Muscle of back (tissue), 11 donors: ENCODE measurements around the gene TUBB4B. TPM values are rescaled to one million over a fixed set of nuclear protein-coding genes. Genes with fewer than 3 reads are reported as not detected.

Experiments
- DNase-seq, 3 donors: peaks; one replicate each; pipeline versions ENCODE4 v3.0.0 to v3.0.0-alpha.2; 2013
- polyA plus RNA-seq, 10 donors: library from polyadenylated mRNA; unstranded; fragments of 120-200 nt; gene quantifications; one replicate each; pipeline ENCODE4 v1.2.1, GENCODE V29; 2013; ENCODE audit not compliant: insufficient read length in 10 of 10

The TUBB4B gene
- polyA plus RNA-seq, 10 donors, result 125 to 258 (median 160) TPM

- no peak for DNase-seq
Observed at GRCh38 chr9:137268538-137269201, 27.6 kb downstream of the TUBB4B start.

GRCh38 chr9:137269231-137269772, 28.2 kb downstream of the TUBB4B start:
- no peak for DNase-seq

- no peak for DNase-seq
Observed at GRCh38 chr9:137270929-137271695, 30.0 kb downstream of the TUBB4B start.

GRCh38 chr9:137271696-137272076, 30.6 kb downstream of the TUBB4B start:
- no peak for DNase-seq

- DNase-seq, result no peak
Observed at GRCh38 chr9:137272241-137273094, 31.4 kb downstream of the TUBB4B start.

GRCh38 chr9:137273095-137273490, 32.0 kb downstream of the TUBB4B start:
- no peak for DNase-seq

GRCh38 chr9:137273611-137274320, 32.7 kb downstream of the TUBB4B start:
- no peak for DNase-seq

- no peak for DNase-seq
Observed at GRCh38 chr9:137275203-137275587, 34.1 kb downstream of the TUBB4B start.

GRCh38 chr9:137275588-137276472, 34.7 kb downstream of the TUBB4B start:
- no peak for DNase-seq

- peak; percentile 78 to 94 (median 84) for DNase-seq
Observed at GRCh38 chr9:137276473-137277328, 35.6 kb downstream of the TUBB4B start.

- peak in 2 of 3 donors; percentile 64 to 82 for DNase-seq
Observed at GRCh38 chr9:137277329-137278041, 36.4 kb downstream of the TUBB4B start, which contains the start of gene TOR4A. TSS of gene TOR4A (plus strand) at chr9:137277726. CDS start at chr9:137278690, 964 bp downstream.

- DNase-seq, result peak in 1 of 3 donors; percentile 55
Observed at GRCh38 chr9:137278061-137278701, 37.1 kb downstream of the TUBB4B start.

- DNase-seq, result no peak
Observed at GRCh38 chr9:137278721-137279711, 37.9 kb downstream of the TUBB4B start.

GRCh38 chr9:137279741-137280473, 38.8 kb downstream of the TUBB4B start:
- DNase-seq, result no peak

GRCh38 chr9:137280474-137281344, 39.6 kb downstream of the TUBB4B start:
- peak in 1 of 3 donors; percentile 36 for DNase-seq
